Stimulated activated CD4-positive, alpha-beta T cell treated with anti-CD3 and anti-CD28 coated beads, Interleukin-4, amount 100 ng/mL, for 24 hours (primary cell): ENCODE results near the gene CFAP58.

Source experiments
- DNase-seq: peaks from one replicate; pipeline ENCODE4 v3.0.0-alpha.2; 2020

CFAP58 gene

GRCh38 chr10:104336821-104337467 is 16.7 kb upstream of the CFAP58 start:
- no peak for DNase-seq

GRCh38 chr10:104337521-104337984 is 16.1 kb upstream of the CFAP58 start:
- no peak for DNase-seq

- peak; percentile 76 for DNase-seq
Measured at GRCh38 chr10:104337985-104338735, 15.5 kb upstream of the CFAP58 start, which contains the start of gene ITPRIP. ITPRIP (minus strand) TSS chr10:104338465; CDS start chr10:104316051, 22,414 bp downstream.

GRCh38 chr10:104339469-104340110 is 14.0 kb upstream of the CFAP58 start:
- no peak for DNase-seq

GRCh38 chr10:104340111-104340526 is 13.5 kb upstream of the CFAP58 start:
- DNase-seq: no peak

- DNase-seq: no peak
Measured at GRCh38 chr10:104340641-104341040, 13.0 kb upstream of the CFAP58 start.

GRCh38 chr10:104342941-104343411 is 10.7 kb upstream of the CFAP58 start:
- DNase-seq: no peak

GRCh38 chr10:104344219-104344618 is 9.4 kb upstream of the CFAP58 start:
- no peak for DNase-seq

- DNase-seq: no peak
Measured at GRCh38 chr10:104345515-104345914, 8.1 kb upstream of the CFAP58 start.

- no peak for DNase-seq
Measured at GRCh38 chr10:104345941-104346340, 7.7 kb upstream of the CFAP58 start.

GRCh38 chr10:104347295-104348045 is 6.2 kb upstream of the CFAP58 start:
- no peak for DNase-seq

GRCh38 chr10:104348601-104349000 is 5.0 kb upstream of the CFAP58 start:
- DNase-seq: no peak

GRCh38 chr10:104349623-104350126 is 4.0 kb upstream of the CFAP58 start:
- no peak for DNase-seq

- DNase-seq: no peak
Measured at GRCh38 chr10:104350127-104350635, 3.5 kb upstream of the CFAP58 start.

- DNase-seq: no peak
Measured at GRCh38 chr10:104351061-104351702, 2.5 kb upstream of the CFAP58 start.

- no peak for DNase-seq
Measured at GRCh38 chr10:104351919-104352318, 1.7 kb upstream of the CFAP58 start.

- no peak for DNase-seq
Measured at GRCh38 chr10:104359811-104360210, 6.2 kb downstream of the CFAP58 start.

- no peak for DNase-seq
Measured at GRCh38 chr10:104367904-104368303, 14.3 kb downstream of the CFAP58 start.

- DNase-seq: no peak
Measured at GRCh38 chr10:104368381-104368780, 14.7 kb downstream of the CFAP58 start.

GRCh38 chr10:104371753-104372152 is 18.1 kb downstream of the CFAP58 start:
- no peak for DNase-seq

GRCh38 chr10:104374591-104374990 is 21.0 kb downstream of the CFAP58 start:
- DNase-seq: no peak

GRCh38 chr10:104376784-104377300 is 23.2 kb downstream of the CFAP58 start:
- no peak for DNase-seq
